IMR-90 (cell line): ENCODE data around the gene ENOX2. TPM values are rescaled to one million over a fixed set of nuclear protein-coding genes. Genes with fewer than 3 reads are reported as not detected.

Source experiments
- ATAC-seq: fragments of 200-7000 bp; cut with Tn5 transposase; 2 replicates; pipeline ENCODE4 v1.9.1; 2020; ENCODE audit warnings: low read depth, mild to moderate bottlenecking, moderate library complexity
- BruUV-seq: library from RNA; stranded (reverse); fragments of 400-500 nt; replicated peaks from 2 replicates; lab custom pipeline; 2021; lab: Mats Ljungman, UMichigan
- CTCF ChIA-PET: fragments of 300-600 bp; formaldehyde crosslinking; extraction: SDS; loops from one replicate; lab custom pipeline; 2021; ENCODE audit warnings: antibody characterized with exemption; lab: Yijun Ruan, JAX
- POLR2A ChIA-PET: fragments of 300-600 bp; sonication (Branson Sonifier 250); formaldehyde crosslinking; loops from one replicate; lab custom pipeline; 2022; ENCODE audit warnings: antibody characterized with exemption; ENCODE audit not compliant: unreplicated experiment; lab: Charles Lee
- DNase-seq: peaks from one replicate; pipeline ENCODE4 v3.0.0; 2013
- H2AFZ ChIP-seq: replicated peaks from 2 replicates; pipeline ENCODE3; 2013; ENCODE audit warnings: low read length, mild to moderate bottlenecking; ENCODE audit not compliant: poor library complexity
- H2AK5ac ChIP-seq: 2 replicates; pipeline ENCODE4 v1.6.1; 2013; ENCODE audit warnings: low read depth, low read length, inconsistent platforms
- H2AK9ac ChIP-seq: replicated peaks from 2 replicates; pipeline ENCODE3; 2013; ENCODE audit warnings: mild to moderate bottlenecking, low read depth, low read length, moderate library complexity; ENCODE audit not compliant: poor library complexity
- H2BK120ac ChIP-seq: 2 replicates; pipeline ENCODE4 v1.6.1; 2013; ENCODE audit warnings: low read depth, low read length, inconsistent platforms
- H2BK15ac ChIP-seq: 3 replicates; pipeline ENCODE4 v1.6.1; 2013; ENCODE audit warnings: low read depth, low read length, inconsistent platforms
- H2BK20ac ChIP-seq: 2 replicates; pipeline ENCODE4 v1.6.1; 2013; ENCODE audit warnings: low read depth, mild to moderate bottlenecking, inconsistent platforms, low read length, moderate library complexity
- H2BK5ac ChIP-seq: 2 replicates; pipeline ENCODE4 v1.6.1; 2013; ENCODE audit warnings: mild to moderate bottlenecking, low read depth, low read length, inconsistent platforms; ENCODE audit not compliant: poor library complexity, severe bottlenecking
- H3K14ac ChIP-seq: replicated peaks from 2 replicates; pipeline ENCODE4 v1.6.1; 2013; ENCODE audit warnings: low read depth, low read length, inconsistent platforms
- H3K18ac ChIP-seq: 2 replicates; pipeline ENCODE4 v1.6.1; 2013; ENCODE audit warnings: low read depth, low read length, control low read depth
- H3K23ac ChIP-seq: 2 replicates; pipeline ENCODE4 v1.6.1; 2013; ENCODE audit warnings: low read depth, low read length, inconsistent platforms
- H3K27ac ChIP-seq: 2 replicates; pipeline ENCODE4 v1.5.1; 2013; ENCODE audit warnings: mild to moderate bottlenecking, control low read depth, low read length; ENCODE audit not compliant: insufficient read depth
- H3K27me3 ChIP-seq: 2 replicates; pipeline ENCODE4 v1.6.1; 2013; ENCODE audit warnings: low read length; ENCODE audit not compliant: control insufficient read depth, insufficient read depth
- H3K36me3 ChIP-seq: 2 replicates; pipeline ENCODE4 v1.6.1; 2013; ENCODE audit warnings: low read length, mixed read lengths; ENCODE audit not compliant: control insufficient read depth, insufficient read depth
- H3K4ac ChIP-seq: 2 replicates; pipeline ENCODE4 v1.6.1; 2013; ENCODE audit warnings: low read depth, low read length, inconsistent platforms
- H3K4me1 ChIP-seq: 2 replicates; pipeline ENCODE4 v1.6.1; 2013; ENCODE audit warnings: low read length, mixed read lengths; ENCODE audit not compliant: control insufficient read depth, insufficient read depth
- H3K4me2 ChIP-seq: 2 replicates; pipeline ENCODE4 v1.6.1; 2013; ENCODE audit warnings: low read depth, mild to moderate bottlenecking, control low read depth, low read length, moderate library complexity
- H3K4me3 ChIP-seq: 2 replicates; pipeline ENCODE4 v1.5.1; 2013; ENCODE audit warnings: low read depth, mild to moderate bottlenecking, control low read depth, low read length, moderate library complexity; ENCODE audit not compliant: insufficient read depth
- H3K56ac ChIP-seq: 2 replicates; pipeline ENCODE4 v1.6.1; 2013; ENCODE audit warnings: low read length, inconsistent platforms; ENCODE audit not compliant: insufficient read depth; ENCODE audit errors: extremely low read depth
- H3K79me1 ChIP-seq, 2 experiments: 2 replicates each; pipeline ENCODE4 v1.6.1; 2013; ENCODE audit warnings: low read length in 2 of 2, inconsistent platforms in 1 of 2, low read depth in 1 of 2
- H3K9ac ChIP-seq: 2 replicates; pipeline ENCODE4 v1.6.1; 2013; ENCODE audit warnings: low read depth, low read length, control low read depth
- H3K9me1 ChIP-seq: 2 replicates; pipeline ENCODE4 v1.6.1; 2013; ENCODE audit warnings: low read length, inconsistent platforms; ENCODE audit not compliant: insufficient read depth
- H3K9me3 ChIP-seq: 2 replicates; pipeline ENCODE4 v1.6.1; 2013; ENCODE audit warnings: low read length; ENCODE audit not compliant: control insufficient read depth, insufficient read depth
- H4K20me1 ChIP-seq: 2 replicates; pipeline ENCODE4 v1.6.1; 2013; ENCODE audit warnings: low read length, inconsistent platforms; ENCODE audit not compliant: insufficient read depth
- H4K5ac ChIP-seq: 2 replicates; pipeline ENCODE4 v1.6.1; 2013; ENCODE audit warnings: mild to moderate bottlenecking, low read depth, low read length, control low read depth
- H4K8ac ChIP-seq, 2 experiments: 2 replicates each; pipeline ENCODE4 v1.6.1; 2013; ENCODE audit warnings: low read depth in 2 of 2, low read length in 2 of 2, control low read depth in 1 of 2, inconsistent platforms in 1 of 2
- H4K91ac ChIP-seq: 2 replicates; pipeline ENCODE4 v1.6.1; 2013; ENCODE audit warnings: low read depth, low read length, inconsistent platforms; ENCODE audit not compliant: insufficient read depth
- BHLHE40 ChIP-seq: fragments of 150-350 bp; IDR thresholded peaks from 2 replicates; pipeline ENCODE4 v1.6.1; 2016; ENCODE audit warnings: mild to moderate bottlenecking, low read depth, low read length
- CEBPB ChIP-seq: IDR thresholded peaks from 2 replicates; pipeline ENCODE4 v1.6.1; 2012; ENCODE audit warnings: low read depth, low read length, improper control_type of control experiment
- CHD1 ChIP-seq: IDR thresholded peaks from 2 replicates; pipeline ENCODE4 v1.6.1; 2012; ENCODE audit warnings: low read depth, low read length, improper control_type of control experiment
- ELK1 ChIP-seq: fragments of 150-350 bp; IDR thresholded peaks from 2 replicates; pipeline ENCODE4 v1.6.1; 2016; ENCODE audit warnings: low read depth, mild to moderate bottlenecking, low read length, moderate library complexity, borderline replicate concordance
- FOS ChIP-seq: fragments of 150-350 bp; IDR thresholded peaks from 2 replicates; pipeline ENCODE4 v1.6.1; 2016; ENCODE audit warnings: low read depth, low read length
- MAFK ChIP-seq: IDR thresholded peaks from 2 replicates; pipeline ENCODE4 v1.6.1; 2012; ENCODE audit warnings: low read depth, low read length, improper control_type of control experiment
- MAZ ChIP-seq: IDR thresholded peaks from 2 replicates; pipeline ENCODE4 v1.6.1; 2012; ENCODE audit warnings: low read depth, mild to moderate bottlenecking, low read length, improper control_type of control experiment, moderate library complexity, borderline replicate concordance
- MXI1 ChIP-seq: IDR thresholded peaks from 2 replicates; pipeline ENCODE4 v1.6.1; 2012; ENCODE audit warnings: low read depth, mild to moderate bottlenecking, low read length, moderate library complexity, borderline replicate concordance
- NFE2L2 ChIP-seq: fragments of 150-350 bp; IDR thresholded peaks from 2 replicates; pipeline ENCODE4 v1.6.1; 2016; ENCODE audit warnings: low read depth, mild to moderate bottlenecking, low read length
- POLR2A ChIP-seq: IDR thresholded peaks from 2 replicates; pipeline ENCODE4 v1.6.1; 2012; ENCODE audit warnings: mild to moderate bottlenecking, low read depth, low read length
- RAD21 ChIP-seq: IDR thresholded peaks from 2 replicates; pipeline ENCODE4 v1.6.1; 2012; ENCODE audit warnings: low read length, improper control_type of control experiment
- RCOR1 ChIP-seq: IDR thresholded peaks from 2 replicates; pipeline ENCODE4 v1.6.1; 2012; ENCODE audit warnings: mild to moderate bottlenecking, low read length, improper control_type of control experiment; ENCODE audit not compliant: insufficient replicate concordance
- RFX5 ChIP-seq: IDR thresholded peaks from 2 replicates; pipeline ENCODE4 v1.8.0; 2012; ENCODE audit warnings: low read depth, mild to moderate bottlenecking, low read length, moderate library complexity
- SMC3 ChIP-seq: fragments of 150-350 bp; IDR thresholded peaks from 2 replicates; pipeline ENCODE4 v1.6.1; 2016; ENCODE audit warnings: low read depth, mild to moderate bottlenecking, antibody characterized with exemption, low read length, moderate library complexity
- USF2 ChIP-seq: fragments of 150-350 bp; IDR thresholded peaks from 2 replicates; pipeline ENCODE4 v1.6.1; 2017; ENCODE audit warnings: mild to moderate bottlenecking, antibody characterized with exemption, low read length, low read depth
- WGBS, 2 experiments: methylation state at CpG; one replicate each; pipeline versions ENCODE4 v1.1.5 to v1.1.7; 2013; ENCODE audit warnings: missing lambda C conversion rate in 2 of 2; ENCODE audit not compliant: insufficient read length in 1 of 2; ENCODE audit errors: extremely low coverage in 2 of 2; 5-methylcytosine and 5-hydroxymethylcytosine counted together
- dilution Hi-C: fragments of 300-500 bp; cut with HindIII; formaldehyde crosslinking; loops from one replicate; pipeline ENCODE4 v1.14.3; 2018; ENCODE audit warnings: low sequenced_read_pairs; ENCODE audit not compliant: unreplicated experiment
- in situ Hi-C: fragments of 300-500 bp; cut with MboI; formaldehyde crosslinking; loops from 3 replicates; pipeline ENCODE4 v1.14.3; 2019; ENCODE audit warnings: low sequenced_read_pairs, inconsistent platforms, mixed read lengths
- intact Hi-C: fragments of 100-400 bp; cut with micrococcal nuclease; formaldehyde crosslinking; loops from 2 replicates; pipeline ENCODE4 v1.10.0; 2022
- polyA plus RNA-seq, 3 experiments: library from polyadenylated mRNA; depleted of rRNA; stranded (reverse); fragments of >200 nt; gene quantifications; 2 replicates each; pipeline ENCODE4 v1.2.3, GENCODE V29; 2012; ENCODE audit warnings: low replicate concordance in 1 of 3
- total RNA-seq: library from RNA; depleted of rRNA; stranded (reverse); fragments of >200 nt; gene quantifications from 2 replicates; pipeline ENCODE4 v1.2.3, GENCODE V29; 2012

The ENOX2 gene
- total and polyA plus RNA-seq, 2 of the 4 experiments (the other 2 are of a cell fraction) = 6.3 to 11.8 TPM

- TF ChIP-seq RFX5 (no peak), USF2 (no peak), RCOR1 (no peak), CHD1 (no peak), NFE2L2 (no peak), MAFK (no peak), CEBPB (no peak), FOS (no peak), ELK1 (no peak), POLR2A (no peak), MXI1 (no peak), BHLHE40 (no peak), RAD21 (no peak), SMC3 (no peak), MAZ (no peak)
- H2BK5ac ChIP-seq = no peak overlapping the region
- H4K91ac ChIP-seq = no peak overlapping the region
- no peak overlapping the region for H2BK120ac ChIP-seq
- no peaks in the 10 kb centered on the region for H4K20me1 ChIP-seq
- BruUV-seq = no TSS peak
- H3K9me1 ChIP-seq = no peaks in the 10 kb centered on the region
- ChIA-PET POLR2A (no interaction called here), CTCF (no interaction called here)
- no peak overlapping the region for H4K8ac ChIP-seq
- dilution Hi-C loops = no loop called here
- H3K9me3 ChIP-seq = no peaks in the 10 kb centered on the region
- DNase-seq (no peak), ATAC-seq (no peak)
- H3K27ac ChIP-seq = no peak overlapping the region
- intact Hi-C loops = no loop called here
- H3K9ac ChIP-seq = no peak overlapping the region
- H3K4ac ChIP-seq = no peak overlapping the region
- in situ Hi-C loops = no loop called here
- WGBS, 2 experiments = no CpG with 5 or more reads among the region's 4 CpGs
- no peak overlapping the region for H2BK20ac ChIP-seq
- H3K27me3 ChIP-seq = no peaks in the 10 kb centered on the region
- H2AFZ ChIP-seq = no peak overlapping the region
- H3K14ac ChIP-seq = no peak overlapping the region
- H4K5ac ChIP-seq = no peak overlapping the region
- no peaks in the 10 kb centered on the region for H3K36me3 ChIP-seq
- no peak overlapping the region for H2BK15ac ChIP-seq
- no peaks in the 10 kb centered on the region; the same call in 1 of the 2 replicates for H3K4me1 ChIP-seq
- H3K56ac ChIP-seq = no peak overlapping the region
- no peak overlapping the region for H2AK5ac ChIP-seq
- no peaks in the 10 kb centered on the region for H3K79me1 ChIP-seq
- H3K4me2 ChIP-seq = no peak overlapping the region
- no peak overlapping the region for H3K18ac ChIP-seq
- H3K4me3 ChIP-seq = no peak overlapping the region
- no peak overlapping the region for H3K23ac ChIP-seq
- no peak overlapping the region for H2AK9ac ChIP-seq
Observed at GRCh38 chrX:130718137-130718536, 184.9 kb downstream of the ENOX2 start.
